ENCODE data around the gene SEM1. TPM values are rescaled to one million over a fixed set of nuclear protein-coding genes. Genes with fewer than 3 reads are reported as not detected.

The SEM1 gene
- total RNA-seq, 1 experiment from 2014 or later = 73.3 TPM

DNA sequence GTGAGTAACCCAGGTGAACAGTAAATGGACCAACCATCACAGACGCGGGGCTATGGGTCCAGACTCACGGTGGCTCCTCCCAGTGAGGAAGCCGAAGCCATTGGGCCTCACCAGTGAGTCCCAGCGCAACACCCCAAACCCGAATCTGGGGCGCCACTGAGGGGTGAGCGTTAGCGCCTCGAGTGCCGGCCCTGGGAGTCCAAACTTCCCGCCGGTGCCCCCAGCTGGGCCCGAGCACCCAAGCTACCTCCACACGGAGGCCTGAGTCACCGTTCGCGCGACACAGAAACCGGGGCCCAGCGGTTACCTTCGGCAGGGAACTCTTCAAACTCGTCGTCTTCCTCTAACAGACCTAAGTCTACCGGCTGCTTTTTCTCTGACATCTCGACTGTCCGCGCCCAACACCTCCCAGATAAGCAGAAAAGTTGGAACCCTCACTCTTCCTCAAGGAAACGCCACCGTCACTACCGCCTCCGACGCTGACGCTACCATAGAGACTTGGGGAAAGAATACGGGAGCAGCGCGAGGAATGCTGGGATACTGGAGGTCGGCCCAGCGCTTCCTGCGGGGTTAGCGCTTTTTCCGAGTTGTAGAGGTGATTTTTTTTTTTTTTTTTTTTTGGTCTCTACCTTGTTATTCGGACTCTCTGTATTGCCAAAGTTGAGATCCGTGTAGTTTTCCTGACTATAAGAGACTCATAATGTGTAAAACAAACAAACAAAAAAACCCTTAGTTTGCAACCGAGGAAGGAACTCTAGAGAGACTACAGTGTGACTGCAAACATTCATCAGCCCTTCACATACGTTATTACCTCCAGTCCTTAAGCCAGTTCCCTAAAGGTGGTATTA, at the start of gene SEM1 (continued):
- TF ChIP-seq, protein P1, sequence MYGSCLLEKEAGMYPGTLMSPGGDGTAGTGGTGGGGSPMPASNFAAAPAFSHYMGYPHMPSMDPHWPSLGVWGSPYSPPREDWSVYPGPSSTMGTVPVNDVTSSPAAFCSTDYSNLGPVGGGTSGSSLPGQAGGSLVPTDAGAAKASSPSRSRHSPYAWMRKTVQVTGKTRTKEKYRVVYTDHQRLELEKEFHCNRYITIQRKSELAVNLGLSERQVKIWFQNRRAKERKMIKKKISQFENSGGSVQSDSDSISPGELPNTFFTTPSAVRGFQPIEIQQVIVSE (CRISPR knock-in tag; IDR thresholded peaks at IDR 0.05; ENCODE audit: borderline replicate concordance) = no peak
- peak; percentile 64; the same call in 1 of the 2 replicates for TF ChIP-seq CREM (CRISPR knock-in tag; IDR thresholded peaks at IDR 0.05)
- no peak for TF ChIP-seq TP53 (CRISPR knock-in tag; IDR thresholded peaks at IDR 0.05)
- TF ChIP-seq FOXK1 (CRISPR knock-in tag; IDR thresholded peaks at IDR 0.05) = peak; percentile 52
- no peak for TF ChIP-seq SOX15 (CRISPR knock-in tag; IDR thresholded peaks at IDR 0.05)
- peak; percentile 55; the same call in 1 of the 2 replicates for TF ChIP-seq ETV6 (CRISPR knock-in tag; IDR thresholded peaks at IDR 0.05)
- no peak for TF ChIP-seq GTF2I (CRISPR knock-in tag; conservative IDR thresholded peaks at IDR 0.05)
- TF ChIP-seq ZNF121 (CRISPR knock-in tag; IDR thresholded peaks at IDR 0.05) = no peak
- peak; percentile 30; the same call in 1 of the 2 replicates for TF ChIP-seq TEAD1 (CRISPR knock-in tag; IDR thresholded peaks at IDR 0.05)
- TF ChIP-seq GRHL2 (CRISPR knock-in tag; IDR thresholded peaks at IDR 0.05; ENCODE audit: insufficient replicate concordance, severe bottlenecking) = no peak
- TF ChIP-seq RORB (CRISPR knock-in tag; IDR thresholded peaks at IDR 0.05) = no peak
- TF ChIP-seq, protein P2, sequence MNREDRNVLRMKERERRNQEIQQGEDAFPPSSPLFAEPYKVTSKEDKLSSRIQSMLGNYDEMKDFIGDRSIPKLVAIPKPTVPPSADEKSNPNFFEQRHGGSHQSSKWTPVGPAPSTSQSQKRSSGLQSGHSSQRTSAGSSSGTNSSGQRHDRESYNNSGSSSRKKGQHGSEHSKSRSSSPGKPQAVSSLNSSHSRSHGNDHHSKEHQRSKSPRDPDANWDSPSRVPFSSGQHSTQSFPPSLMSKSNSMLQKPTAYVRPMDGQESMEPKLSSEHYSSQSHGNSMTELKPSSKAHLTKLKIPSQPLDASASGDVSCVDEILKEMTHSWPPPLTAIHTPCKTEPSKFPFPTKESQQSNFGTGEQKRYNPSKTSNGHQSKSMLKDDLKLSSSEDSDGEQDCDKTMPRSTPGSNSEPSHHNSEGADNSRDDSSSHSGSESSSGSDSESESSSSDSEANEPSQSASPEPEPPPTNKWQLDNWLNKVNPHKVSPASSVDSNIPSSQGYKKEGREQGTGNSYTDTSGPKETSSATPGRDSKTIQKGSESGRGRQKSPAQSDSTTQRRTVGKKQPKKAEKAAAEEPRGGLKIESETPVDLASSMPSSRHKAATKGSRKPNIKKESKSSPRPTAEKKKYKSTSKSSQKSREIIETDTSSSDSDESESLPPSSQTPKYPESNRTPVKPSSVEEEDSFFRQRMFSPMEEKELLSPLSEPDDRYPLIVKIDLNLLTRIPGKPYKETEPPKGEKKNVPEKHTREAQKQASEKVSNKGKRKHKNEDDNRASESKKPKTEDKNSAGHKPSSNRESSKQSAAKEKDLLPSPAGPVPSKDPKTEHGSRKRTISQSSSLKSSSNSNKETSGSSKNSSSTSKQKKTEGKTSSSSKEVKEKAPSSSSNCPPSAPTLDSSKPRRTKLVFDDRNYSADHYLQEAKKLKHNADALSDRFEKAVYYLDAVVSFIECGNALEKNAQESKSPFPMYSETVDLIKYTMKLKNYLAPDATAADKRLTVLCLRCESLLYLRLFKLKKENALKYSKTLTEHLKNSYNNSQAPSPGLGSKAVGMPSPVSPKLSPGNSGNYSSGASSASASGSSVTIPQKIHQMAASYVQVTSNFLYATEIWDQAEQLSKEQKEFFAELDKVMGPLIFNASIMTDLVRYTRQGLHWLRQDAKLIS (CRISPR knock-in tag; IDR thresholded peaks at IDR 0.05; ENCODE audit: borderline replicate concordance) = no peak
- no peak for TF ChIP-seq TEAD4 (CRISPR knock-in tag; IDR thresholded peaks at IDR 0.05)
- TF ChIP-seq, protein P3, sequence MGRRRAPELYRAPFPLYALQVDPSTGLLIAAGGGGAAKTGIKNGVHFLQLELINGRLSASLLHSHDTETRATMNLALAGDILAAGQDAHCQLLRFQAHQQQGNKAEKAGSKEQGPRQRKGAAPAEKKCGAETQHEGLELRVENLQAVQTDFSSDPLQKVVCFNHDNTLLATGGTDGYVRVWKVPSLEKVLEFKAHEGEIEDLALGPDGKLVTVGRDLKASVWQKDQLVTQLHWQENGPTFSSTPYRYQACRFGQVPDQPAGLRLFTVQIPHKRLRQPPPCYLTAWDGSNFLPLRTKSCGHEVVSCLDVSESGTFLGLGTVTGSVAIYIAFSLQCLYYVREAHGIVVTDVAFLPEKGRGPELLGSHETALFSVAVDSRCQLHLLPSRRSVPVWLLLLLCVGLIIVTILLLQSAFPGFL (CRISPR knock-in tag; IDR thresholded peaks at IDR 0.05; ENCODE audit: borderline replicate concordance) = no peak
- TF ChIP-seq, protein P4, sequence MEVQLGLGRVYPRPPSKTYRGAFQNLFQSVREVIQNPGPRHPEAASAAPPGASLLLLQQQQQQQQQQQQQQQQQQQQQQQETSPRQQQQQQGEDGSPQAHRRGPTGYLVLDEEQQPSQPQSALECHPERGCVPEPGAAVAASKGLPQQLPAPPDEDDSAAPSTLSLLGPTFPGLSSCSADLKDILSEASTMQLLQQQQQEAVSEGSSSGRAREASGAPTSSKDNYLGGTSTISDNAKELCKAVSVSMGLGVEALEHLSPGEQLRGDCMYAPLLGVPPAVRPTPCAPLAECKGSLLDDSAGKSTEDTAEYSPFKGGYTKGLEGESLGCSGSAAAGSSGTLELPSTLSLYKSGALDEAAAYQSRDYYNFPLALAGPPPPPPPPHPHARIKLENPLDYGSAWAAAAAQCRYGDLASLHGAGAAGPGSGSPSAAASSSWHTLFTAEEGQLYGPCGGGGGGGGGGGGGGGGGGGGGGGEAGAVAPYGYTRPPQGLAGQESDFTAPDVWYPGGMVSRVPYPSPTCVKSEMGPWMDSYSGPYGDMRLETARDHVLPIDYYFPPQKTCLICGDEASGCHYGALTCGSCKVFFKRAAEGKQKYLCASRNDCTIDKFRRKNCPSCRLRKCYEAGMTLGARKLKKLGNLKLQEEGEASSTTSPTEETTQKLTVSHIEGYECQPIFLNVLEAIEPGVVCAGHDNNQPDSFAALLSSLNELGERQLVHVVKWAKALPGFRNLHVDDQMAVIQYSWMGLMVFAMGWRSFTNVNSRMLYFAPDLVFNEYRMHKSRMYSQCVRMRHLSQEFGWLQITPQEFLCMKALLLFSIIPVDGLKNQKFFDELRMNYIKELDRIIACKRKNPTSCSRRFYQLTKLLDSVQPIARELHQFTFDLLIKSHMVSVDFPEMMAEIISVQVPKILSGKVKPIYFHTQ (CRISPR knock-in tag; IDR thresholded peaks at IDR 0.05) = no peak
- no peak for TF ChIP-seq NR1H2 (CRISPR knock-in tag; IDR thresholded peaks at IDR 0.05)
- TF ChIP-seq TCF7 (CRISPR knock-in tag; IDR thresholded peaks at IDR 0.05; ENCODE audit: low read depth) = no peak
- TF ChIP-seq OVOL2 (CRISPR knock-in tag; IDR thresholded peaks at IDR 0.05; ENCODE audit: borderline replicate concordance) = no peak
- TF ChIP-seq ELF4 (CRISPR knock-in tag; IDR thresholded peaks at IDR 0.05; ENCODE audit: low read depth) = no peak
- TF ChIP-seq ZNF396 (CRISPR knock-in tag; IDR thresholded peaks at IDR 0.05; ENCODE audit: borderline replicate concordance) = no peak
- TF ChIP-seq, protein P5, sequence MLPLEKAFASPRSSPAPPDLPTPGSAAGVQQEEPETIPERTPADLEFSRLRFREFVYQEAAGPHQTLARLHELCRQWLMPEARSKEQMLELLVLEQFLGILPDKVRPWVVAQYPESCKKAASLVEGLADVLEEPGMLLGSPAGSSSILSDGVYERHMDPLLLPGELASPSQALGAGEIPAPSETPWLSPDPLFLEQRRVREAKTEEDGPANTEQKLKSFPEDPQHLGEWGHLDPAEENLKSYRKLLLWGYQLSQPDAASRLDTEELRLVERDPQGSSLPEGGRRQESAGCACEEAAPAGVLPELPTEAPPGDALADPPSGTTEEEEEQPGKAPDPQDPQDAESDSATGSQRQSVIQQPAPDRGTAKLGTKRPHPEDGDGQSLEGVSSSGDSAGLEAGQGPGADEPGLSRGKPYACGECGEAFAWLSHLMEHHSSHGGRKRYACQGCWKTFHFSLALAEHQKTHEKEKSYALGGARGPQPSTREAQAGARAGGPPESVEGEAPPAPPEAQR (CRISPR knock-in tag; IDR thresholded peaks at IDR 0.05) = no peak
- TF ChIP-seq ESRRA (CRISPR knock-in tag; IDR thresholded peaks at IDR 0.05; ENCODE audit: borderline replicate concordance) = no peak
- TF ChIP-seq RELA (CRISPR knock-in tag; IDR thresholded peaks at IDR 0.05; ENCODE audit: borderline replicate concordance) = no peak
- TF ChIP-seq, protein P6, sequence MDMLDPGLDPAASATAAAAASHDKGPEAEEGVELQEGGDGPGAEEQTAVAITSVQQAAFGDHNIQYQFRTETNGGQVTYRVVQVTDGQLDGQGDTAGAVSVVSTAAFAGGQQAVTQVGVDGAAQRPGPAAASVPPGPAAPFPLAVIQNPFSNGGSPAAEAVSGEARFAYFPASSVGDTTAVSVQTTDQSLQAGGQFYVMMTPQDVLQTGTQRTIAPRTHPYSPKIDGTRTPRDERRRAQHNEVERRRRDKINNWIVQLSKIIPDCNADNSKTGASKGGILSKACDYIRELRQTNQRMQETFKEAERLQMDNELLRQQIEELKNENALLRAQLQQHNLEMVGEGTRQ (CRISPR knock-in tag; IDR thresholded peaks at IDR 0.05) = no peak
- TF ChIP-seq, protein P7, sequence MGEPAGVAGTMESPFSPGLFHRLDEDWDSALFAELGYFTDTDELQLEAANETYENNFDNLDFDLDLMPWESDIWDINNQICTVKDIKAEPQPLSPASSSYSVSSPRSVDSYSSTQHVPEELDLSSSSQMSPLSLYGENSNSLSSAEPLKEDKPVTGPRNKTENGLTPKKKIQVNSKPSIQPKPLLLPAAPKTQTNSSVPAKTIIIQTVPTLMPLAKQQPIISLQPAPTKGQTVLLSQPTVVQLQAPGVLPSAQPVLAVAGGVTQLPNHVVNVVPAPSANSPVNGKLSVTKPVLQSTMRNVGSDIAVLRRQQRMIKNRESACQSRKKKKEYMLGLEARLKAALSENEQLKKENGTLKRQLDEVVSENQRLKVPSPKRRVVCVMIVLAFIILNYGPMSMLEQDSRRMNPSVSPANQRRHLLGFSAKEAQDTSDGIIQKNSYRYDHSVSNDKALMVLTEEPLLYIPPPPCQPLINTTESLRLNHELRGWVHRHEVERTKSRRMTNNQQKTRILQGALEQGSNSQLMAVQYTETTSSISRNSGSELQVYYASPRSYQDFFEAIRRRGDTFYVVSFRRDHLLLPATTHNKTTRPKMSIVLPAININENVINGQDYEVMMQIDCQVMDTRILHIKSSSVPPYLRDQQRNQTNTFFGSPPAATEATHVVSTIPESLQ (CRISPR knock-in tag; IDR thresholded peaks at IDR 0.05) = no peak
- TF ChIP-seq SMAD3 (CRISPR knock-in tag; IDR thresholded peaks at IDR 0.05; ENCODE audit: borderline replicate concordance) = no peak

Data from WTC11 (cell line).